HepG2 (cell line): ENCODE results near the gene LRIT2. TPM values are rescaled to one million over a fixed set of nuclear protein-coding genes. Genes with fewer than 3 reads are reported as not detected.

Source experiments
- ATAC-seq: fragments of 200-7000 bp; cut with Tn5 transposase; 3 replicates; pipeline ENCODE4 v1.9.1; 2020; ENCODE audit warnings: mild to moderate bottlenecking, moderate library complexity
- BruUV-seq: library from RNA; stranded (reverse); fragments of 400-500 nt; replicated peaks from 2 replicates; lab custom pipeline; 2021; lab: Mats Ljungman, UMichigan
- CTCF ChIA-PET: fragments of 300-600 bp; formaldehyde crosslinking; extraction: SDS; loops from one replicate; lab custom pipeline; 2021; ENCODE audit warnings: low total read pairs, inconsistent platforms, low intra/inter-chr PET ratio; lab: Yijun Ruan, JAX
- POLR2A ChIA-PET: fragments of 350-600 bp; sonication (Branson Sonifier 250); formaldehyde crosslinking; loops from one replicate; lab custom pipeline; 2020; ENCODE audit warnings: antibody characterized with exemption, inconsistent platforms; lab: Yijun Ruan, JAX
- DNase-seq: peaks from one replicate; pipeline ENCODE4 v3.0.0-alpha.2; 2015; ENCODE audit warnings: low spot score
- FAIRE-seq: peaks from 3 replicates; lab custom pipeline; 2011; peaks lifted over from hg19 to GRCh38; lab: Jason Lieb, UNC
- H2AFZ ChIP-seq: one replicate; pipeline ENCODE4 v1.6.1; 2011; ENCODE audit warnings: low read length, inconsistent platforms
- H3K27ac ChIP-seq: fragments of 300-600 bp; 3 replicates; pipeline ENCODE4 v1.8.0; 2011; ENCODE audit warnings: mixed run types, mild to moderate bottlenecking, mixed read lengths, low read length, inconsistent platforms; ENCODE audit not compliant: insufficient read depth; ENCODE audit errors: extremely low read length
- H3K27me3 ChIP-seq, 2 experiments: fragments of 200-600 bp in 1 of 2; 2 replicates in 1 of 2; 3 replicates in 1 of 2; pipeline versions ENCODE4 v1.6.0 to v1.8.0; 2011; ENCODE audit warnings: low read length in 2 of 2, mild to moderate bottlenecking in 2 of 2, moderate library complexity in 2 of 2, inconsistent platforms in 1 of 2; ENCODE audit not compliant: insufficient read depth in 2 of 2, control insufficient read depth in 1 of 2
- H3K36me3 ChIP-seq, 2 experiments: fragments of 200-600 bp in 1 of 2; replicated peaks in 1 of 2; 2 replicates in 1 of 2; 3 replicates in 1 of 2; pipeline versions ENCODE4 v1.5.1 to v1.8.0; 2011; ENCODE audit warnings: low read length in 2 of 2, inconsistent platforms in 1 of 2; ENCODE audit not compliant: insufficient read depth in 2 of 2, control insufficient read depth in 1 of 2
- H3K4me1 ChIP-seq: 2 replicates; pipeline ENCODE4 v1.5.1; 2012; ENCODE audit warnings: low read length, inconsistent platforms; ENCODE audit not compliant: insufficient read depth
- H3K4me2 ChIP-seq: 2 replicates; pipeline ENCODE4 v1.6.0; 2011; ENCODE audit warnings: low read depth, low read length, inconsistent platforms
- H3K4me3 ChIP-seq, 3 experiments: fragments of 200-600 bp in 1 of 3; sonication (generic), shearing (Covaris generic) in 1 of 3; replicated peaks in 1 of 3; 2 replicates each; pipeline ENCODE4 v1.5.1; 2011 to 2016; ENCODE audit warnings: low read length in 3 of 3, inconsistent platforms in 2 of 3, low read depth in 2 of 3, mild to moderate bottlenecking in 2 of 3, control low read depth in 1 of 3, mixed read lengths in 1 of 3; ENCODE audit not compliant: insufficient read depth in 1 of 3
- H3K79me2 ChIP-seq: one replicate; pipeline ENCODE4 v1.6.1; 2011; ENCODE audit warnings: low read length, inconsistent platforms; ENCODE audit not compliant: insufficient read depth
- H3K9ac ChIP-seq: 2 replicates; pipeline ENCODE4 v1.6.0; 2011; ENCODE audit warnings: mild to moderate bottlenecking, low read depth, low read length, inconsistent platforms; ENCODE audit not compliant: insufficient read depth
- H3K9me3 ChIP-seq: 2 replicates; pipeline ENCODE4 v1.5.1; 2012; ENCODE audit warnings: mild to moderate bottlenecking, low read length
- H4K20me1 ChIP-seq: 2 replicates; pipeline ENCODE4 v1.6.0; 2011; ENCODE audit warnings: inconsistent platforms, mild to moderate bottlenecking, low read length, moderate library complexity; ENCODE audit not compliant: insufficient read depth
- ATF7 ChIP-seq, 2 experiments: fragments of 450-650 bp in 1 of 2; sonication (generic) in 1 of 2; formaldehyde crosslinking in 1 of 2; IDR thresholded peaks; 2 replicates each; pipeline versions ENCODE4 v1.4.0 to v1.6.1; 2016 to 2020; ENCODE audit warnings: antibody characterized with exemption in 1 of 2, mild to moderate bottlenecking in 1 of 2, missing genetic modification reagents in 1 of 2
- GLMP ChIP-seq: sonication (generic); formaldehyde crosslinking; IDR thresholded peaks from 2 replicates; pipeline ENCODE4 v1.9.0; 2021; ENCODE audit warnings: missing genetic modification reagents, mild to moderate bottlenecking, borderline replicate concordance
- GMEB1 ChIP-seq: sonication (generic); formaldehyde crosslinking; IDR thresholded peaks from 2 replicates; pipeline ENCODE4 v1.5.1; 2020; ENCODE audit warnings: missing genetic modification reagents, mild to moderate bottlenecking, borderline replicate concordance
- HNRNPL ChIP-seq: fragments of 200-400 bp; formaldehyde crosslinking; IDR thresholded peaks from 2 replicates; pipeline ENCODE4 v1.6.1; 2017; ENCODE audit warnings: mild to moderate bottlenecking, low read depth, low read length
- KLF13 ChIP-seq: sonication (generic); formaldehyde crosslinking; IDR thresholded peaks from 2 replicates; pipeline ENCODE4 v1.4.0; 2020; ENCODE audit warnings: mild to moderate bottlenecking, missing genetic modification reagents
- MZF1 ChIP-seq: sonication (generic); formaldehyde crosslinking; IDR thresholded peaks from 2 replicates; pipeline ENCODE4 v1.8.1; 2023; ENCODE audit warnings: mild to moderate bottlenecking, missing genetic modification reagents, borderline replicate concordance
- PHB2 ChIP-seq: fragments of 450-650 bp; IDR thresholded peaks from 2 replicates; pipeline ENCODE4 v1.6.1; 2018; ENCODE audit not compliant: partially characterized antibody
- PHF5A ChIP-seq: IDR thresholded peaks from one replicate; pipeline ENCODE4 v1.6.1; 2018; ENCODE audit warnings: low read depth, missing genetic modification reagents; ENCODE audit not compliant: unreplicated experiment
- ZNF143 ChIP-seq: sonication (generic); formaldehyde crosslinking; IDR thresholded peaks from 2 replicates; pipeline ENCODE4 v1.4.0; 2020; ENCODE audit warnings: missing genetic modification reagents
- ZNF382 ChIP-seq: sonication (generic); formaldehyde crosslinking; IDR thresholded peaks from 2 replicates; pipeline ENCODE4 v1.5.0; 2020; ENCODE audit warnings: missing genetic modification reagents, mild to moderate bottlenecking, borderline replicate concordance
- ZNF660 ChIP-seq: sonication (generic); formaldehyde crosslinking; IDR thresholded peaks from 2 replicates; pipeline ENCODE4 v1.5.1; 2020; ENCODE audit warnings: mild to moderate bottlenecking, low read depth, missing genetic modification reagents, borderline replicate concordance
- ZNF850 ChIP-seq: sonication (generic); formaldehyde crosslinking; conservative IDR thresholded peaks from 2 replicates; pipeline ENCODE4 v1.9.0; 2021; ENCODE audit warnings: mild to moderate bottlenecking, missing genetic modification reagents
- WGBS: methylation state at CpG from one replicate; pipeline ENCODE4 v1.1.6; 2017; ENCODE audit warnings: low lambda C conversion rate; 5-methylcytosine and 5-hydroxymethylcytosine counted together
- in situ Hi-C: cut with HindIII; loops from 2 replicates; pipeline ENCODE4 v1.10.0; 2017; ENCODE audit warnings: low pct_unique_long_range_greater_than_20kb; ENCODE audit not compliant: extremely low pct_ligation_motif_present
- intact Hi-C: fragments of 100-400 bp; cut with micrococcal nuclease; formaldehyde crosslinking; loops from one replicate; pipeline ENCODE4 v1.10.0; 2022; ENCODE audit not compliant: unreplicated experiment
- polyA plus RNA-seq, 8 experiments: library from polyadenylated mRNA; depleted of rRNA in 3 of 8; stranded (reverse) in 7 of 8; unstranded in 1 of 8; fragments of >200 nt; fragmentation: Illumina TruSeq in 4 of 8; extraction: Trizol in 4 of 8; gene quantifications; 2 replicates each; pipeline versions ENCODE4 v1.2.1 to v1.2.3, GENCODE V29; 2011 to 2016; ENCODE audit warnings: low read depth in 4 of 8, missing spikeins in 1 of 8, mixed read lengths in 1 of 8; ENCODE audit not compliant: insufficient read depth in 1 of 8
- total RNA-seq, 5 experiments: library from RNA; depleted of rRNA; stranded (reverse); fragments of >200 nt; fragmentation: Illumina TruSeq; extraction: Trizol; gene quantifications; 2 replicates each; pipeline ENCODE4 v1.2.3, GENCODE V29; 2016; ENCODE audit warnings: low read depth in 1 of 5
- TF ChIP-seq, protein P1 (sequence below): sonication (generic); formaldehyde crosslinking; IDR thresholded peaks from 2 replicates; pipeline ENCODE4 v1.4.0; 2020; ENCODE audit warnings: missing genetic modification reagents
- TF ChIP-seq, protein P2 (sequence below): sonication (generic); formaldehyde crosslinking; IDR thresholded peaks from 2 replicates; pipeline ENCODE4 v1.4.0; 2020; ENCODE audit warnings: missing genetic modification reagents, borderline replicate concordance
- TF ChIP-seq, protein P3 (sequence below): sonication (generic); formaldehyde crosslinking; IDR thresholded peaks from 2 replicates; pipeline ENCODE4 v1.8.1; 2023; ENCODE audit warnings: mild to moderate bottlenecking, missing genetic modification reagents, borderline replicate concordance

LRIT2 gene
- total and polyA plus RNA-seq, 2 of the 13 experiments (the other 11 are each of a cell fraction or from before 2014, with no cell fraction given), result not detected

- no peak for TF ChIP-seq GMEB1 (CRISPR knock-in tag)
- no peak for TF ChIP-seq PHF5A (CRISPR knock-in tag)
- TF ChIP-seq ZNF382 (CRISPR knock-in tag), result no peak
- TF ChIP-seq ATF7 (IDR thresholded peaks at IDR 0.05), result no peak
- TF ChIP-seq ATF7 (CRISPR knock-in tag; IDR thresholded peaks at IDR 0.05), result no peak
- no peak for TF ChIP-seq GLMP
These were observed 9.8 kb upstream of the LRIT2 start (continued) for GRCh38 chr10:84235096-84235495.

- ChIA-PET POLR2A (no interaction called here), CTCF (no interaction called here)
- ATAC-seq, result no peak
- Histone ChIP-seq H4K20me1 (no peaks in the 10 kb centered on the region), H3K4me2 (no peak overlapping the region), H3K36me3 (no peaks in the 10 kb centered on the region), H3K79me2 (no peaks in the 10 kb centered on the region), H3K27me3 (peaks cover 0 to 27% of the 10 kb centered on the region in 2 experiments; a peak in 2 of 5 replicates), H2AFZ (no peak overlapping the region), H3K4me1 (no peaks in the 10 kb centered on the region), H3K4me3 (no peak overlapping the region), H3K9ac (no peak overlapping the region), H3K9me3 (no peaks in the 10 kb centered on the region), H3K27ac (no peak overlapping the region)
- intact Hi-C loops, result no loop called here
- BruUV-seq, result no TSS peak
- in situ Hi-C loops, result no loop called here
- 32% methylated on average over 4 of the region's 4 CpGs for WGBS
- no peak for FAIRE-seq
- no peak for DNase-seq
- TF ChIP-seq MZF1 (CRISPR knock-in tag), result no peak
- TF ChIP-seq, protein P1, sequence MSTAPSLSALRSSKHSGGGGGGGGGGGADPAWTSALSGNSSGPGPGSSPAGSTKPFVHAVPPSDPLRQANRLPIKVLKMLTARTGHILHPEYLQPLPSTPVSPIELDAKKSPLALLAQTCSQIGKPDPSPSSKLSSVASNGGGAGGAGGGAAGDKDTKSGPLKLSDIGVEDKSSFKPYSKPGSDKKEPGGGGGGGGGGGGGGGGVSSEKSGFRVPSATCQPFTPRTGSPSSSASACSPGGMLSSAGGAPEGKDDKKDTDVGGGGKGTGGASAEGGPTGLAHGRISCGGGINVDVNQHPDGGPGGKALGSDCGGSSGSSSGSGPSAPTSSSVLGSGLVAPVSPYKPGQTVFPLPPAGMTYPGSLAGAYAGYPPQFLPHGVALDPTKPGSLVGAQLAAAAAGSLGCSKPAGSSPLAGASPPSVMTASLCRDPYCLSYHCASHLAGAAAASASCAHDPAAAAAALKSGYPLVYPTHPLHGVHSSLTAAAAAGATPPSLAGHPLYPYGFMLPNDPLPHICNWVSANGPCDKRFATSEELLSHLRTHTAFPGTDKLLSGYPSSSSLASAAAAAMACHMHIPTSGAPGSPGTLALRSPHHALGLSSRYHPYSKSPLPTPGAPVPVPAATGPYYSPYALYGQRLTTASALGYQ (CRISPR knock-in tag), result no peak
- no peak for TF ChIP-seq KLF13
- no peak for TF ChIP-seq HNRNPL
- TF ChIP-seq, protein P2, sequence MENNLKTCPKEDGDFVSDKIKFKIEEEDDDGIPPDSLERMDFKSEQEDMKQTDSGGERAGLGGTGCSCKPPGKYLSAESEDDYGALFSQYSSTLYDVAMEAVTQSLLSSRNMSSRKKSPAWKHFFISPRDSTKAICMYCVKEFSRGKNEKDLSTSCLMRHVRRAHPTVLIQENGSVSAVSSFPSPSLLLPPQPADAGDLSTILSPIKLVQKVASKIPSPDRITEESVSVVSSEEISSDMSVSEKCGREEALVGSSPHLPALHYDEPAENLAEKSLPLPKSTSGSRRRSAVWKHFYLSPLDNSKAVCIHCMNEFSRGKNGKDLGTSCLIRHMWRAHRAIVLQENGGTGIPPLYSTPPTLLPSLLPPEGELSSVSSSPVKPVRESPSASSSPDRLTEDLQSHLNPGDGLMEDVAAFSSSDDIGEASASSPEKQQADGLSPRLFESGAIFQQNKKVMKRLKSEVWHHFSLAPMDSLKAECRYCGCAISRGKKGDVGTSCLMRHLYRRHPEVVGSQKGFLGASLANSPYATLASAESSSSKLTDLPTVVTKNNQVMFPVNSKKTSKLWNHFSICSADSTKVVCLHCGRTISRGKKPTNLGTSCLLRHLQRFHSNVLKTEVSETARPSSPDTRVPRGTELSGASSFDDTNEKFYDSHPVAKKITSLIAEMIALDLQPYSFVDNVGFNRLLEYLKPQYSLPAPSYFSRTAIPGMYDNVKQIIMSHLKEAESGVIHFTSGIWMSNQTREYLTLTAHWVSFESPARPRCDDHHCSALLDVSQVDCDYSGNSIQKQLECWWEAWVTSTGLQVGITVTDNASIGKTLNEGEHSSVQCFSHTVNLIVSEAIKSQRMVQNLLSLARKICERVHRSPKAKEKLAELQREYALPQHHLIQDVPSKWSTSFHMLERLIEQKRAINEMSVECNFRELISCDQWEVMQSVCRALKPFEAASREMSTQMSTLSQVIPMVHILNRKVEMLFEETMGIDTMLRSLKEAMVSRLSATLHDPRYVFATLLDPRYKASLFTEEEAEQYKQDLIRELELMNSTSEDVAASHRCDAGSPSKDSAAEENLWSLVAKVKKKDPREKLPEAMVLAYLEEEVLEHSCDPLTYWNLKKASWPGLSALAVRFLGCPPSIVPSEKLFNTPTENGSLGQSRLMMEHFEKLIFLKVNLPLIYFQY (CRISPR knock-in tag), result no peak
- TF ChIP-seq, protein P3, sequence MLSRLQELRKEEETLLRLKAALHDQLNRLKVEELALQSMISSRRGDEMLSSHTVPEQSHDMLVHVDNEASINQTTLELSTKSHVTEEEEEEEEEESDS (CRISPR knock-in tag), result no peak
- no peak for TF ChIP-seq ZNF143 (CRISPR knock-in tag)
- no peak for TF ChIP-seq PHB2
- TF ChIP-seq ZNF850, result no peak
- TF ChIP-seq ZNF660 (CRISPR knock-in tag), result no peak
These were observed 9.1 kb upstream of the LRIT2 start for GRCh38 chr10:84234479-84234878.
